Measurements from ENCODE around the gene FRMPD2. TPM values are rescaled to one million over a fixed set of nuclear protein-coding genes. Genes with fewer than 3 reads are reported as not detected.

Gene FRMPD2
- total and polyA plus RNA-seq, 2 of the 4 experiments (the other 2 are of a cell fraction) = 0.18 TPM; not detected in 1

DNA sequence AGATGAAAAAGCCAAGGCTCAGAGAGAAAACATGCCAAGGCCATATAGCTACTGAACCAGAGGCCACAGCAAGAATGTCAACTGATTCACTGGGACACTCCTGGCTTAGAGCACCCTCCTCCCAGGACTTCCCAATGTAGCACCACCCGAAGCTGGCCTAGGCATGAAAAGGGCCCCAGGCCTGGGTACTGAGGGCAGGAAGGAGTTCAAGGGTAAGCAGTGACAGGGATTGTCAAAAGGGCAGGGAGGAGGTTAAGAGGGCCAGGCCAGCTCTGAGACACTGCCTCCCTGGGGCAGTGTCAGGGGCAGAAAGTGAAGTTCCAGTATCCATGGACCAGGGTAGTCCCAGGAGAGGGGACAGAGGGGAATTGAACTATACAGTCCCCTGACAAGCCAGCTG lies 57.8 kb downstream of the FRMPD2 start:
- Histone ChIP-seq H2AK9ac (replicated peaks; ENCODE audit: low read depth, low read length, poor library complexity) (no peak overlapping the region), H3K79me1 (ENCODE audit: low read depth in 1 of 2, low read length in 2 of 2) (no peaks in the 10 kb centered on the region), H3K14ac (replicated peaks; ENCODE audit: low read depth, low read length) (no peak overlapping the region), H3K9ac (ENCODE audit: low read depth, low read length) (no peak overlapping the region), H2BK5ac (ENCODE audit: low read depth, low read length, poor library complexity, severe bottlenecking) (no peak overlapping the region), H3K27me3 (ENCODE audit: control insufficient read depth, insufficient read depth, low read length) (peaks cover 7% of the 10 kb centered on the region), H2AK5ac (ENCODE audit: low read depth, low read length) (no peak overlapping the region), H3K27ac (ENCODE audit: insufficient read depth, low read length) (no peak overlapping the region), H3K4ac (ENCODE audit: low read depth, low read length) (no peak overlapping the region), H3K9me3 (ENCODE audit: control insufficient read depth, insufficient read depth, low read length) (no peaks in the 10 kb centered on the region), H3K23ac (ENCODE audit: low read depth, low read length) (no peak overlapping the region), H4K20me1 (ENCODE audit: insufficient read depth, low read length) (no peaks in the 10 kb centered on the region), H2BK15ac (ENCODE audit: low read depth, low read length) (no peak overlapping the region), H3K9me1 (ENCODE audit: insufficient read depth, low read length) (no peaks in the 10 kb centered on the region), H2BK20ac (ENCODE audit: low read depth, low read length) (no peak overlapping the region), H2BK120ac (ENCODE audit: low read depth, low read length) (no peak overlapping the region), H4K91ac (ENCODE audit: insufficient read depth, low read depth, low read length) (no peak overlapping the region), H4K5ac (ENCODE audit: low read depth, low read length) (no peak overlapping the region), H3K4me3 (ENCODE audit: insufficient read depth, low read depth, low read length) (no peak overlapping the region), H3K4me2 (ENCODE audit: low read depth, low read length) (no peak overlapping the region), H3K18ac (ENCODE audit: low read depth, low read length) (no peak overlapping the region), H3K4me1 (ENCODE audit: control insufficient read depth, insufficient read depth, low read length) (no peaks in the 10 kb centered on the region), H3K36me3 (ENCODE audit: control insufficient read depth, insufficient read depth, low read length) (no peaks in the 10 kb centered on the region), H3K56ac (ENCODE audit: extremely low read depth, insufficient read depth, low read length) (no peak overlapping the region), H4K8ac (ENCODE audit: low read depth in 2 of 2, low read length in 2 of 2) (no peak overlapping the region), H2AFZ (replicated peaks; ENCODE audit: low read length, poor library complexity) (no peak overlapping the region)
- intact Hi-C loops (cut with micrococcal nuclease) (no loop called here), dilution Hi-C loops (cut with HindIII; ENCODE audit: low sequenced_read_pairs, unreplicated experiment) (no loop called here), in situ Hi-C loops (cut with MboI; ENCODE audit: low sequenced_read_pairs) (loop anchor here (25.0 kb wide), 1 partner anchor 296 kb away; no protein-coding TSS in a partner anchor)
- TF ChIP-seq, protein P1, sequence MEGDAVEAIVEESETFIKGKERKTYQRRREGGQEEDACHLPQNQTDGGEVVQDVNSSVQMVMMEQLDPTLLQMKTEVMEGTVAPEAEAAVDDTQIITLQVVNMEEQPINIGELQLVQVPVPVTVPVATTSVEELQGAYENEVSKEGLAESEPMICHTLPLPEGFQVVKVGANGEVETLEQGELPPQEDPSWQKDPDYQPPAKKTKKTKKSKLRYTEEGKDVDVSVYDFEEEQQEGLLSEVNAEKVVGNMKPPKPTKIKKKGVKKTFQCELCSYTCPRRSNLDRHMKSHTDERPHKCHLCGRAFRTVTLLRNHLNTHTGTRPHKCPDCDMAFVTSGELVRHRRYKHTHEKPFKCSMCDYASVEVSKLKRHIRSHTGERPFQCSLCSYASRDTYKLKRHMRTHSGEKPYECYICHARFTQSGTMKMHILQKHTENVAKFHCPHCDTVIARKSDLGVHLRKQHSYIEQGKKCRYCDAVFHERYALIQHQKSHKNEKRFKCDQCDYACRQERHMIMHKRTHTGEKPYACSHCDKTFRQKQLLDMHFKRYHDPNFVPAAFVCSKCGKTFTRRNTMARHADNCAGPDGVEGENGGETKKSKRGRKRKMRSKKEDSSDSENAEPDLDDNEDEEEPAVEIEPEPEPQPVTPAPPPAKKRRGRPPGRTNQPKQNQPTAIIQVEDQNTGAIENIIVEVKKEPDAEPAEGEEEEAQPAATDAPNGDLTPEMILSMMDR (conservative IDR thresholded peaks at IDR 0.05; ENCODE audit: low read depth, low read length) = no peak
- TF ChIP-seq CEBPB (IDR thresholded peaks at IDR 0.05; ENCODE audit: low read depth, low read length) (no peak), MAZ (IDR thresholded peaks at IDR 0.05; ENCODE audit: borderline replicate concordance, low read depth, low read length) (no peak), MAFK (IDR thresholded peaks at IDR 0.05; ENCODE audit: low read depth, low read length) (no peak), POLR2A (IDR thresholded peaks at IDR 0.05; ENCODE audit: low read depth, low read length) (no peak), FOS (IDR thresholded peaks at IDR 0.05; ENCODE audit: low read depth, low read length) (no peak), RFX5 (IDR thresholded peaks at IDR 0.05; ENCODE audit: low read depth, low read length) (no peak)
- TF ChIP-seq, protein P2, sequence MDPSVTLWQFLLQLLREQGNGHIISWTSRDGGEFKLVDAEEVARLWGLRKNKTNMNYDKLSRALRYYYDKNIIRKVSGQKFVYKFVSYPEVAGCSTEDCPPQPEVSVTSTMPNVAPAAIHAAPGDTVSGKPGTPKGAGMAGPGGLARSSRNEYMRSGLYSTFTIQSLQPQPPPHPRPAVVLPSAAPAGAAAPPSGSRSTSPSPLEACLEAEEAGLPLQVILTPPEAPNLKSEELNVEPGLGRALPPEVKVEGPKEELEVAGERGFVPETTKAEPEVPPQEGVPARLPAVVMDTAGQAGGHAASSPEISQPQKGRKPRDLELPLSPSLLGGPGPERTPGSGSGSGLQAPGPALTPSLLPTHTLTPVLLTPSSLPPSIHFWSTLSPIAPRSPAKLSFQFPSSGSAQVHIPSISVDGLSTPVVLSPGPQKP (IDR thresholded peaks at IDR 0.05; ENCODE audit: borderline replicate concordance, low read depth, low read length) = no peak
- BruUV-seq (replicated peaks) = no TSS peak
- ChIA-PET POLR2A (ENCODE audit: unreplicated experiment) (no interaction called here), CTCF (no interaction called here)
- no peak for DNase-seq
- no peak for ATAC-seq (ENCODE audit: low read depth)
- WGBS, 2 experiments (ENCODE audit: extremely low coverage in 2 of 2, insufficient read length in 1 of 2) = no CpG with 5 or more reads among the region's 1 CpG
